Tibial nerve (tissue), 4 donors: ENCODE results near the gene MPC1L. TPM values are rescaled to one million over a fixed set of nuclear protein-coding genes. Genes with fewer than 3 reads are reported as not detected.
A peak's percentile ranks its signal among the peaks of the same experiment; 100 is the strongest.

Source experiments
- DNase-seq, 2 donors: peaks; one replicate each; pipeline ENCODE4 v3.0.0-alpha.2; 2019; ENCODE audit warnings: low spot score in 2 of 2
- H3K27ac ChIP-seq, 4 donors: fragments of 200-600 bp; sonication (generic) in 3 of 4; one replicate each; pipeline ENCODE4 v1.5.1; 2017 to 2019; ENCODE audit warnings: mild to moderate bottlenecking in 1 of 4
- H3K27me3 ChIP-seq, 2 donors: fragments of 200-600 bp; sonication (generic) in 1 of 2; one replicate each; pipeline versions ENCODE4 v1.5.1 to v1.6.0; 2017 to 2019
- H3K36me3 ChIP-seq, 3 donors: fragments of 200-600 bp; sonication (generic); one replicate each; pipeline ENCODE4 v1.5.1; 2018 to 2019
- H3K4me1 ChIP-seq, 4 donors: fragments of 200-600 bp; sonication (generic) in 3 of 4; one replicate each; pipeline ENCODE4 v1.5.1; 2017 to 2019
- H3K4me3 ChIP-seq, 4 donors: fragments of 200-600 bp; sonication (generic) in 3 of 4; one replicate each; pipeline ENCODE4 v1.5.1; 2017 to 2019; ENCODE audit warnings: mild to moderate bottlenecking in 1 of 4, moderate library complexity in 1 of 4
- H3K9me3 ChIP-seq, 4 donors: fragments of 200-600 bp; sonication (generic) in 3 of 4; one replicate each; pipeline ENCODE4 v1.5.1; 2017 to 2019
- CTCF ChIP-seq, 5 experiments: fragments of 200-600 bp in 3 of 5; fragments of 450-650 bp in 2 of 5; sonication (generic) in 3 of 5; IDR thresholded peaks; one replicate each; pipeline ENCODE4 v1.5.1; 2016 to 2019; ENCODE audit warnings: antibody characterized with exemption in 5 of 5, mild to moderate bottlenecking in 3 of 5, moderate library complexity in 2 of 5
- EP300 ChIP-seq, 2 donors: sonication (generic); formaldehyde crosslinking; IDR thresholded peaks; one replicate each; pipeline ENCODE4 v1.6.1; 2017; ENCODE audit warnings: antibody characterized with exemption in 2 of 2, mild to moderate bottlenecking in 1 of 2
- POLR2A ChIP-seq, 2 donors: fragments of 450-650 bp; IDR thresholded peaks; one replicate each; pipeline ENCODE4 v1.6.1; 2017; ENCODE audit warnings: antibody characterized with exemption in 2 of 2, mild to moderate bottlenecking in 2 of 2, moderate library complexity in 2 of 2
- WGBS, 2 donors: methylation state at CpG; one replicate each; pipeline ENCODE4 v1.1.5; 2018; 5-methylcytosine and 5-hydroxymethylcytosine counted together
- total RNA-seq, 4 donors: library from RNA; depleted of rRNA; stranded (reverse); fragments of >200 nt; gene quantifications; one replicate each; pipeline ENCODE4 v1.1.0, GENCODE V29; 2016

Gene MPC1L
- total RNA-seq, 4 donors from 2014 or later, result not detected

GRCh38 chrX:40646489-40647306 lies 23.5 kb downstream of the MPC1L start:
- TF ChIP-seq EP300 (IDR thresholded peaks at IDR 0.05) (no peak), CTCF (IDR thresholded peaks at IDR 0.05) (no peak)
- 0 to 26% methylated on average over 17 to 20 of the region's 33 CpGs for WGBS, 2 donors

DNA sequence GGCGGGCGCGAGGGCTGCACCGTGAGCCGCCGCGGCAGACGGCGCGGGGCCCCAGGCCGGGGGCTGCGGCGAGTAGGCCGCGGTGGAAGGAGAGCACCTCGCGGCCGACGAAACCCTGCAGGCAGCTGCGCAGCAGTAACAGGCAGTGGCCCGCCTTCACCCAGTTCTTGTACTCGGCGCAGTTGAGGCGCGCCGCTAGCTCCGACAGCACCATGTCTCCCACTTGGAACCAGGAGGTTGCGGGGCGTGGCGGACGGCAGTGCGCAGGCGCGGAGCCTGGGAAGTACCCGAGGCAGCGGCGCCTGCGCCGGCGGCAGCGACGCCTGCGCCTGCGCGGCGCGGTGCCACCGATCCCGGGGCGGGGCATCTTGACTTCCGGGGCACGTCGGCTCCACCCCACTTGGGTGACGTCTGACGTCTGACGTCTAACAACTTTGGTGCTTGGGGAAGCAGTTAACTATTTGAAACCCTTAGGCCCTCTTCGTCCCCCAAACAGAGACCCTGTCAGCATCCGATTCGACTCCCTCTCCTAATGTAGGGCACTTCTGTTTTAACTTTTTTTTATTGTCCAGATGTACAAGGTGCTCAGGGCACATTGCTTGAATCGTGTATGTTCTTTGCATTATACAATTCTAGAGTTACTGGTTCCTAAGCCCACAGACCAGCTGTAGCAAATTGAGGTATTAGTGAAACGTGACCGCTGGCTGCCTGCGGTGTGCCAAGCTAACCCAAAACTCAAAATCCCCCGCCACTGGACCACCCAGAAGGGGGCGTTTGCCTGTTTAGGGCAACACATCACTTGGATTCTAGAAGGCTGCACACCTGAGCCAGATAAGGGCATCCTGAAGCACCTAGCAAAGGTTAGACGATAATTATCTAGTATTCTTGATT lies 24.3 kb downstream of the MPC1L start, which contains the start of gene CXorf38:
Gene CXorf38, minus strand, starts transcription at position 255 of the 891 bp plus-strand sequence. Its CDS starts 41 bp downstream, at position 214.
- H3K9me3 ChIP-seq, result no peaks in the 10 kb centered on the region
- peaks cover 0 to 8% of the 10 kb centered on the region in 2 donors for H3K27me3 ChIP-seq
- peak within 1 kb of the TSS; percentile 75 to 95 (median 78) for H3K4me3 ChIP-seq
- H3K4me1 ChIP-seq, result peaks cover 0 to 31% (median 14%) of the 10 kb centered on the region in 4 donors
- 10 to 22% methylated on average over 14 to 16 of the region's 66 CpGs for WGBS, 2 donors
- H3K36me3 ChIP-seq, result no peaks in the 10 kb centered on the region
- peak; percentile 76 to 80 for DNase-seq
- TF ChIP-seq POLR2A (IDR thresholded peaks at IDR 0.05) (peak; percentile 12 to 63), EP300 (IDR thresholded peaks at IDR 0.05) (peak in 1 of 2 donors; percentile 64), CTCF (IDR thresholded peaks at IDR 0.05) (peak in 1 of 5 experiments; percentile 24)
- H3K27ac ChIP-seq, result peak within 1 kb of the TSS; percentile 28 to 90 (median 84)

More at GRCh38 chrX:40646489-40647306, 23.5 kb downstream of the MPC1L start:
- H3K4me3 ChIP-seq, result peak overlapping the region; percentile 75 to 95 (median 78)
- peak overlapping the region; percentile 28 to 90 (median 84) for H3K27ac ChIP-seq
- peak in 1 of 2 donors; percentile 7 for DNase-seq
- H3K9me3 ChIP-seq, result no peaks in the 10 kb centered on the region
- H3K27me3 ChIP-seq, result peaks cover 0 to 8% of the 10 kb centered on the region in 2 donors
- H3K36me3 ChIP-seq, result no peaks in the 10 kb centered on the region
- H3K4me1 ChIP-seq, result peaks cover 0 to 40% (median 14%) of the 10 kb centered on the region in 4 donors

GRCh38 chrX:40651620-40652223 lies 28.5 kb downstream of the MPC1L start:
- H3K9me3 ChIP-seq, result no peaks in the 10 kb centered on the region
- peaks cover 0 to 12% of the 10 kb centered on the region in 2 donors for H3K27me3 ChIP-seq
- peaks cover 0 to 3% (median 0%) of the 10 kb centered on the region in 3 donors for H3K36me3 ChIP-seq
- no peak overlapping the region for H3K27ac ChIP-seq
- peak; percentile 57 to 86 (median 83) for TF ChIP-seq CTCF (IDR thresholded peaks at IDR 0.05)
- TF ChIP-seq EP300 (IDR thresholded peaks at IDR 0.05), result no peak
- TF ChIP-seq POLR2A (IDR thresholded peaks at IDR 0.05), result no peak
- peak; percentile 48 to 73 for DNase-seq
- 2% methylated on average over 3 of the region's 3 CpGs for WGBS, 2 donors
- H3K4me3 ChIP-seq, result no peak overlapping the region
- H3K4me1 ChIP-seq, result peaks cover 0 to 4% (median 0%) of the 10 kb centered on the region in 4 donors

GRCh38 chrX:40652664-40653063 lies 29.4 kb downstream of the MPC1L start:
- peaks cover 0 to 16% of the 10 kb centered on the region in 2 donors for H3K27me3 ChIP-seq
- H3K36me3 ChIP-seq, result peaks cover 0 to 8% (median 0%) of the 10 kb centered on the region in 3 donors
- H3K27ac ChIP-seq, result peak overlapping the region in 1 of 4 donors; percentile 6
- TF ChIP-seq EP300 (IDR thresholded peaks at IDR 0.05) (no peak), POLR2A (IDR thresholded peaks at IDR 0.05) (no peak), CTCF (IDR thresholded peaks at IDR 0.05) (no peak)
- H3K9me3 ChIP-seq, result no peaks in the 10 kb centered on the region
- no peak for DNase-seq
- WGBS, 2 donors, result 74 to 87% methylated on average over 1 of the region's 1 CpG
- no peak overlapping the region for H3K4me3 ChIP-seq
- H3K4me1 ChIP-seq, result peaks cover 0 to 4% (median 0%) of the 10 kb centered on the region in 4 donors
